ENCODE measurements around the gene DAZAP2.

GRCh38 chr12:51240971-51241370 lies 2.3 kb downstream of the DAZAP2 start:
- TF ChIP-seq CTCF (IDR thresholded peaks at IDR 0.05) (no peak), POLR2AphosphoS5 (IDR thresholded peaks at IDR 0.05) (no peak)

Data from prostate gland (tissue), 2 donors.